Esophagus squamous epithelium (tissue), 5 donors: ENCODE measurements around the gene NFIB. TPM values are rescaled to one million over a fixed set of nuclear protein-coding genes. Genes with fewer than 3 reads are reported as not detected.

Experiments used
- DNase-seq: peaks from one replicate; lab custom pipeline; 2025; lab: John Stamatoyannopoulos, UW
- H3K27ac ChIP-seq, 4 donors: fragments of 200-600 bp; sonication (generic); one replicate each; pipeline ENCODE4 v1.5.1; 2016 to 2019; ENCODE audit warnings: mild to moderate bottlenecking in 1 of 4
- H3K27me3 ChIP-seq, 4 donors: fragments of 200-600 bp; sonication (generic); 1 replicate in 3 of 4; 2 replicates in 1 of 4; pipeline versions ENCODE4 v1.5.1 to v1.6.0; 2017 to 2021; ENCODE audit warnings: antibody characterized with exemption in 1 of 4
- H3K36me3 ChIP-seq, 3 donors: fragments of 200-600 bp; sonication (generic); one replicate each; pipeline ENCODE4 v1.5.1; 2016 to 2019
- H3K4me1 ChIP-seq, 3 donors: fragments of 200-600 bp; sonication (generic); one replicate each; pipeline ENCODE4 v1.5.1; 2017 to 2019
- H3K4me3 ChIP-seq, 4 donors: fragments of 200-600 bp; sonication (generic); 1 replicate in 3 of 4; 2 replicates in 1 of 4; pipeline ENCODE4 v1.5.1; 2016 to 2019; ENCODE audit warnings: mild to moderate bottlenecking in 2 of 4, moderate library complexity in 1 of 4
- H3K9me3 ChIP-seq, 3 donors: fragments of 200-600 bp; sonication (generic); one replicate each; pipeline ENCODE4 v1.5.1; 2016 to 2019
- POLR2A ChIP-seq, 4 donors: fragments of 450-650 bp; IDR thresholded peaks; one replicate each; pipeline ENCODE4 v1.6.1; 2017; ENCODE audit warnings: antibody characterized with exemption in 4 of 4, mild to moderate bottlenecking in 4 of 4, moderate library complexity in 3 of 4
- WGBS, 2 donors: methylation state at CpG; one replicate each; pipeline ENCODE4 v1.1.5; 2018; 5-methylcytosine and 5-hydroxymethylcytosine counted together
- intact Hi-C: fragments of 100-400 bp; cut with DNase I; formaldehyde crosslinking; loops from one replicate; pipeline ENCODE4 v1.15.0; 2022
- total RNA-seq, 4 donors: library from RNA; depleted of rRNA; stranded (reverse); fragments of >200 nt; gene quantifications; one replicate each; pipeline ENCODE4 v1.1.0, GENCODE V29; 2016
- TF ChIP-seq, protein P1 (sequence below), 6 experiments: fragments of 450-650 bp in 4 of 6; fragments of 200-600 bp in 2 of 6; sonication (generic) in 2 of 6; IDR thresholded peaks; one replicate each; pipeline ENCODE4 v1.5.1; 2016 to 2019; ENCODE audit warnings: antibody characterized with exemption in 6 of 6, mild to moderate bottlenecking in 4 of 6, moderate library complexity in 4 of 6
- donor health status: DM: yes; HTN: yes; CAD: no.

The NFIB gene
- total RNA-seq, 4 donors from 2014 or later, result 16.8 to 38.1 (median 23.0) TPM

DNA sequence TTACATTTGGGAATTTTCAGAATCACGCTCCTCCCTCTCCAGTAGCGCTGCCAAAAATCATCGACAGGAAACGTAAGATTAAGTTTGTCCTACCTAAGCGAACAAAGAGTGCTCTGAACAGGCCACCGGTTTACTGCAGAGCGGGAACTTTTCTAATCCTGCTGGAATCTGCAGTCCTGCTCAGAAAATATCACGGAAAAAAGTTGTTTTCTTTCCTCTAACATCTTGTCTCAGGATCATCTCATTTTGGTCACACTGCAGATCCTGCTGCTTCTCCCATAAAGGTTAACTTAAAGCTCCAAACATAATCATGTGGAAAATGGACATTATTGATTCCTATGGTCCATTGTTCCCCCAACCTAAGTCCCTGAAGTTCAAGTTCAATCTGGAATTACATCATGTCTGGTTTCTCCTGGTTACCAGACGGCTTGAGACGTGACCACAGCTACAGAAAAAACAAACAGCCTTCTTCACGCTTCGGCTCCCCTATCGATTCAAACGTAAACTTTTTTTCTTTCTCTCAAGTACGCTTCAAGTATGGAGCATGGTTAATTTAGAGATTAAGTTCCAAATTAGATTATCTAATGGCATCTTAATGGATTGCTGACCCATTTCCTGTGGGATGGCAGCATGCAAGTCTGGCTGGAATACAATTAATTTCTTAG lies 217.6 kb downstream of the NFIB start:
- no peak for DNase-seq
- H3K27me3 ChIP-seq, result no peaks in the 10 kb centered on the region
- intact Hi-C loops, result no loop called here
- no peaks in the 10 kb centered on the region for H3K9me3 ChIP-seq
- TF ChIP-seq POLR2A (IDR thresholded peaks at IDR 0.05), result no peak
- TF ChIP-seq, protein P1, sequence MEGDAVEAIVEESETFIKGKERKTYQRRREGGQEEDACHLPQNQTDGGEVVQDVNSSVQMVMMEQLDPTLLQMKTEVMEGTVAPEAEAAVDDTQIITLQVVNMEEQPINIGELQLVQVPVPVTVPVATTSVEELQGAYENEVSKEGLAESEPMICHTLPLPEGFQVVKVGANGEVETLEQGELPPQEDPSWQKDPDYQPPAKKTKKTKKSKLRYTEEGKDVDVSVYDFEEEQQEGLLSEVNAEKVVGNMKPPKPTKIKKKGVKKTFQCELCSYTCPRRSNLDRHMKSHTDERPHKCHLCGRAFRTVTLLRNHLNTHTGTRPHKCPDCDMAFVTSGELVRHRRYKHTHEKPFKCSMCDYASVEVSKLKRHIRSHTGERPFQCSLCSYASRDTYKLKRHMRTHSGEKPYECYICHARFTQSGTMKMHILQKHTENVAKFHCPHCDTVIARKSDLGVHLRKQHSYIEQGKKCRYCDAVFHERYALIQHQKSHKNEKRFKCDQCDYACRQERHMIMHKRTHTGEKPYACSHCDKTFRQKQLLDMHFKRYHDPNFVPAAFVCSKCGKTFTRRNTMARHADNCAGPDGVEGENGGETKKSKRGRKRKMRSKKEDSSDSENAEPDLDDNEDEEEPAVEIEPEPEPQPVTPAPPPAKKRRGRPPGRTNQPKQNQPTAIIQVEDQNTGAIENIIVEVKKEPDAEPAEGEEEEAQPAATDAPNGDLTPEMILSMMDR (IDR thresholded peaks at IDR 0.05), result no peak
- H3K4me1 ChIP-seq, result peaks cover 3 to 48% (median 7%) of the 10 kb centered on the region in 3 donors
- 20 to 23% methylated on average over 15 of the region's 15 CpGs for WGBS, 2 donors
- H3K4me3 ChIP-seq, result peak overlapping the region in 2 of 4 donors; percentile 25 to 41
- H3K36me3 ChIP-seq, result no peaks in the 10 kb centered on the region
- H3K27ac ChIP-seq, result peak overlapping the region; percentile 31 to 78 (median 70)

DNA sequence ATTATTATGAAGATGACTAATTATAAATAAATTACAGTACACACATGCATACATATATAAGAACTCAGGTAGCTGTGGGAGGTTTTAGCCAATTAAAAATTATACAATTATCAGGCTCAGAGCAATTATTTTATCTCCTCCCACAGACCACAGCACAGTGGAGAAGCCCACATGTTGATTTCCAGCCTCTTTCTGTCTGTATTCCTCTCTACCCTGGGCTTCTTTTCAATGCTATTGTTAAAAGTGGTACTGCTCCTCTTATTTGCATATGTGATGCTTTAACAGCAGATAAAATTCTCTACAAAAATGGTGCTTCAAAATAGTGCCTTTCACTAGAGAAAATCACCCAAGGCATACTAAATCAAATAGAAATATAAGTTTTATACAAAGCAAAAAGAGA lies 218.7 kb downstream of the NFIB start:
- no peaks in the 10 kb centered on the region for H3K9me3 ChIP-seq
- intact Hi-C loops, result no loop called here
- peaks cover 3 to 48% (median 7%) of the 10 kb centered on the region in 3 donors for H3K4me1 ChIP-seq
- no peak overlapping the region for H3K4me3 ChIP-seq
- no peak for DNase-seq
- H3K27me3 ChIP-seq, result no peaks in the 10 kb centered on the region
- TF ChIP-seq, protein P1 (IDR thresholded peaks at IDR 0.05), result no peak
- TF ChIP-seq POLR2A (IDR thresholded peaks at IDR 0.05), result no peak
- peak overlapping the region in 1 of 4 donors; percentile 78 for H3K27ac ChIP-seq
- H3K36me3 ChIP-seq, result no peaks in the 10 kb centered on the region

DNA sequence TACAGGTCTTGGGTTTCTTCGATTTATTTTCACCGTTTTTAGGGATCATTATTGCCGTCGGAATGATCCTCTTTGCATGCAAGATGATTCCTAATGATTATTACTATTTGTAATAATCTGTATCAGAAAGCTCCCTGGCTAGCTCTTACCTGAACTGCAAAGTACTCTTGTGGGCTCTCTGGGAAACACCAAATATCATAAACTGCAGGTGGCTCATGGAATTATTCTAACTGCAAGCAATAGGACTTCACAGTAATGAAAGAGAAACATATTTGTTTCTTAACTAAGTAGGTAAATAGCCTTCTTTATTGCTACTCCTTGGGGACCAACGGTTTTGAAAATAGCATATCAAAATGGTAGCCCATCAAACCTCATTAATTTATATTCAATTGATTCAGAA lies 219.4 kb downstream of the NFIB start:
- no peak overlapping the region for H3K27ac ChIP-seq
- no peak overlapping the region for H3K4me3 ChIP-seq
- no peaks in the 10 kb centered on the region for H3K9me3 ChIP-seq
- TF ChIP-seq, protein P1 (IDR thresholded peaks at IDR 0.05), result no peak
- H3K27me3 ChIP-seq, result no peaks in the 10 kb centered on the region
- H3K36me3 ChIP-seq, result no peaks in the 10 kb centered on the region
- no peak for DNase-seq
- intact Hi-C loops, result no loop called here
- 78 to 87% methylated on average over 5 of the region's 5 CpGs for WGBS, 2 donors
- H3K4me1 ChIP-seq, result peaks cover 3 to 43% (median 7%) of the 10 kb centered on the region in 3 donors

DNA sequence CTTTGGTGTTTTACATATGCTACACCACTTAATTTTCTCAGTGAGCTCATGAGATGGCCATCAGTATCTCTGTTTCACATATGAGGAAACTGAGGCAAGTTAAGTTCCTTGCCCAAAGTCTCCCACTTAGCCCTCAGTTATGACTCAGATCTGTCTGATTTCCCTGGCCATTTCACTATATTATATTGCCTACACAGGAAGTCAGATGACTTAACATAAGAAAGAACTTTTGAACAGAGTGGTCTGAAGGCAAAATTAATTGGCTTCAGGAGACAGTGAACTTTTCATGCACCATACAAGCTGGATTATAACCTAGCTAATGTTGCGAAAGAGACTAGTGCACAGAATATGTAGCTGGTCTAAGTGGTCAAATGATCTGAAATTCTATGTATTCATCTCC lies 221.6 kb downstream of the NFIB start:
- no peak for DNase-seq
- intact Hi-C loops, result no loop called here
- no peak for TF ChIP-seq POLR2A (IDR thresholded peaks at IDR 0.05)
- TF ChIP-seq, protein P1 (IDR thresholded peaks at IDR 0.05), result no peak
- Histone ChIP-seq H3K36me3 (peaks cover 0 to 6% (median 0%) of the 10 kb centered on the region in 3 donors), H3K4me1 (peaks cover 0 to 21% (median 7%) of the 10 kb centered on the region in 3 donors), H3K27me3 (no peaks in the 10 kb centered on the region), H3K27ac (no peak overlapping the region), H3K4me3 (no peak overlapping the region), H3K9me3 (no peaks in the 10 kb centered on the region)
- WGBS, 2 donors, result 94 to 95% methylated on average over 1 of the region's 1 CpG

DNA sequence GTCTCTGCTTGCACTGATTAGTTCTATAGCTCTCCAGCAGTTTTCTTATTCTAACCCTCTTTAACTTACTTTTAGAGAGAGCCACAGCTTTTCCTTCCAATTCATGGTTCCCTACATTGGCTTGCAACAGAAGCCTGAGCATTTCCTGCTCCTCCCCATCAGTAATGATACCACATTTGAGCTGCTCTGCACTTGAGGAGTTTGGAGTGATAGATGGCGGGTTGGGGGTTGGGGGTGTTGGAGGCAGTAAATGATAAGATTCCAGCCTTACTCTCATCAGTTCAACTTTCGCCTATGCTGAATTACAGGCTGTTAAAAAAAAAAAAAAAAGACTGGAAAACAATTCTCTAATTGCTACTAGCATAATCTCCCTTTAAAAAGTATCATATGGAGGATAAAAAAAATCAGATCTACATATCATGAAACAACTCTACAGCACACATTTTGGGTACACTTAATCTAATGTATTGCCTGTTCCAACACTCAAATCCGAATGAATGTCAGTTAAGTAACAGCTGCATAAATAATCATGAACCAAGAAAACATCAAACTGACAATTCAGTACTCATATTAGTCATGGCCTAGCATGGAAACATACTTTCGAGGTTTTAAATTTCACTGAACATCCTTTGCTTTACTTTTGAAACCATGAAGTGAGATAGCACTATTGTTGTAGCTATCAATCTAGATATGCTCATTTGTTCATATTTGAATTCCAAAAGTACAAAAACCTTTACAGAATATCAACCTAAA lies 224.7 kb downstream of the NFIB start:
- DNase-seq, result no peak
- WGBS, 2 donors, result 71 to 79% methylated on average over 4 of the region's 4 CpGs

More for the DNA sequence above, 224.7 kb downstream of the NFIB start:
- TF ChIP-seq, protein P1 (IDR thresholded peaks at IDR 0.05), result no peak
- TF ChIP-seq POLR2A (IDR thresholded peaks at IDR 0.05), result no peak
- no peaks in the 10 kb centered on the region for H3K4me1 ChIP-seq
- H3K36me3 ChIP-seq, result peaks cover 0 to 13% (median 0%) of the 10 kb centered on the region in 3 donors
- intact Hi-C loops, result no loop called here
- no peak overlapping the region for H3K4me3 ChIP-seq
- no peaks in the 10 kb centered on the region for H3K9me3 ChIP-seq
- H3K27ac ChIP-seq, result no peak overlapping the region
- no peaks in the 10 kb centered on the region for H3K27me3 ChIP-seq
